ENCODE measurements around the gene LSM3. TPM values are rescaled to one million over a fixed set of nuclear protein-coding genes. Genes with fewer than 3 reads are reported as not detected.
A peak's percentile ranks its signal among the peaks of the same experiment; 100 is the strongest.

Gene LSM3
- 14.3 TPM for polyA plus RNA-seq (2013, experiment 1 of 2)
- 14.7 TPM for polyA plus RNA-seq (2013, experiment 2 of 2)

DNA sequence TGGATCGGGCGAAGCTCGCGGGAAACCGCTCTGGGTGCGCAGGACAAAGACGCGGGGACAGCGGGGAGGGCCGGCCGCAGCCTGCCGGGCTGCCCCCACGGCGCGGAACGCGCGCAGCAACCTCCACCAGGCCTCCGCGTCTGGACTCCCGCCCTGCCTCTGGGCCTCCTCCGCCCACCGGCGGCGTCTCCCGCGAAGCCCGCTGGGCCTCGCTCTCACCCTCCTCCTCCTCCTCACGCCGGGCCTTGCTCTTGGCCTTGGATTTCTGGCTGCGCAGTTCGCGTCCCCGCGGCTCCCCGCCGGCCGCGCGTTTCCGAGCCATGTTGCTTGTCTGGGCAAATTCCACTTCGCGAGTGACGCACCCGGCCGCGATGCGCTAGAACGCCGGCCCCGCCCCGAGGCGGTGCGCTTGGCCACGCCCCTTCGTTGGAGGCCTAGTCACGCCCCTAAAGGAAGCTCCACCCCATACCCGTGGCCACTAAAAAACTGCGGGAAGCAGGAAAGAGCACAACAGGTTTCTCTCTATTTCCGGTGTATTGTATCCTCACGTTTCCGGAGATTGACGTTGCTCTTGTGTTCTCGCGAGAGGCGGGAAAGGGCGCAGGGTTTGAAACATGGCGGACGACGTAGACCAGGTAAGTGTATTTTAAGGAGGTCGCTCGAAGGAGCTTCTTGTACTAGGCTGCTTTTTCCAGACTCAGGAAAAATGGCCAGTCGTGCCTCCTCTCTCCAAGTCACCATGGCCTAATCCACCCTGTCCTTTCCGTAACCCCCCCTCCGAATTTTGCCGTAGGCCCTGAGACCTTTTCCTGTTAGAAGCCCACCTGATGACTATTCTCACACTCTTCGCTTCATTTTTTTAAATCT lies at the start of gene LSM3, which contains the start of gene XPC:
TSS of gene LSM3 (plus strand) at position 571 of the 867 bp plus-strand sequence. CDS start at position 615, 44 bp downstream.
TSS of gene XPC (minus strand) at position 355 of the 867 bp plus-strand sequence. CDS start at position 322, 33 bp downstream.
- Histone ChIP-seq H3K18ac (ENCODE audit: low read depth in 1 of 2, low read length in 2 of 2) (peak within 1 kb of the TSS; percentile 97), H3K27ac (ENCODE audit: low read length, poor library complexity, severe bottlenecking) (peak within 1 kb of the TSS; percentile 87), H4K91ac (ENCODE audit: low read length) (peak within 1 kb of the TSS; percentile 99), H3K23ac (ENCODE audit: low read length in 2 of 2) (peak within 1 kb of the TSS in 1 of 2 experiments; percentile 75), H3K79me1 (replicated peaks; ENCODE audit: low read length, poor library complexity, severe bottlenecking) (peaks cover 19% of the 10 kb centered on the region), H3K14ac (ENCODE audit: low read length in 2 of 2) (peak within 1 kb of the TSS in 1 of 2 experiments; percentile 90), H3K4me3 (ENCODE audit: insufficient read depth in 1 of 2, low read depth in 1 of 2, low read length in 2 of 2) (peak within 1 kb of the TSS; percentile 86 to 95), H4K8ac (ENCODE audit: low read length) (peak within 1 kb of the TSS; percentile 97), H2BK5ac (ENCODE audit: low read depth, low read length, poor library complexity, severe bottlenecking) (peak within 1 kb of the TSS; percentile 97), H2AK5ac (ENCODE audit: low read length, severe bottlenecking) (peak within 1 kb of the TSS; percentile 44), H2BK120ac (ENCODE audit: low read depth, low read length) (peak within 1 kb of the TSS; percentile 75), H2AFZ (ENCODE audit: low read depth, low read length) (peak within 1 kb of the TSS; percentile 75), H2BK12ac (ENCODE audit: low read length in 2 of 2) (peak within 1 kb of the TSS in 1 of 2 experiments; percentile 79), H2BK15ac (ENCODE audit: low read depth, poor library complexity, severe bottlenecking) (peak within 1 kb of the TSS; percentile 100), H3K4me1 (ENCODE audit: control insufficient read depth, insufficient read depth, low read depth, low read length) (peaks cover 7% of the 10 kb centered on the region), H3K4me2 (ENCODE audit: low read length, poor library complexity, severe bottlenecking) (peak within 1 kb of the TSS; percentile 70), H3K27me3 (ENCODE audit: control insufficient read depth in 1 of 2, insufficient read depth in 1 of 2, low read length in 2 of 2) (no peaks in the 10 kb centered on the region), H3K4ac (ENCODE audit: low read depth in 1 of 2, low read length in 2 of 2) (peak within 1 kb of the TSS; percentile 79 to 93), H3K9me3 (ENCODE audit: control insufficient read depth, low read length) (no peaks in the 10 kb centered on the region), H3K36me3 (ENCODE audit: control insufficient read depth in 1 of 2, insufficient read depth in 2 of 2, low read depth in 1 of 2, low read length in 2 of 2) (peaks cover 0 to 31% of the 10 kb centered on the region in 2 experiments), H3K9ac (ENCODE audit: low read length) (peak within 1 kb of the TSS; percentile 100)
- under 1% methylated on average over 77 of the region's 78 CpGs for WGBS
- DNase-seq: peak; percentile 99

DNA sequence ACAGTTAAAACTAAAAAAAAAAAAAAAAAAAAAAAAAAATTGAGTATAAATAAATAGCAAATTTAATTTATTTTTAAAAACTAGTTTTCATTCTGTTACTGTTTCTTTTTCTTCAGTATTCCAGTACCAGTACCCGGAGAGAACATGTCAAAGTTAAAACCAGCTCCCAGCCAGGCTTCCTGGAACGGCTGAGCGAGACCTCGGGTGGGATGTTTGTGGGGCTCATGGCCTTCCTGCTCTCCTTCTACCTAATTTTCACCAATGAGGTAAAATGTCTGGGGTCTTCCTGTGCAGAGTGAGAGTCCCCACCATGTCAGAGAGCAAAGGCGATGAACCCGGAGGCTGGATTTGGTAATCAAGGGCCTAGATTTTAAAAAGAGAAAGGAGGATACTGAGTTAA lies 49.3 kb upstream of the LSM3 start:
- 100% methylated on average over 6 of the region's 6 CpGs for WGBS
- peak overlapping the region; percentile 13 for H2BK120ac ChIP-seq (ENCODE audit: low read depth, low read length)
- H3K9me3 ChIP-seq (ENCODE audit: control insufficient read depth, low read length): no peaks in the 10 kb centered on the region

DNA sequence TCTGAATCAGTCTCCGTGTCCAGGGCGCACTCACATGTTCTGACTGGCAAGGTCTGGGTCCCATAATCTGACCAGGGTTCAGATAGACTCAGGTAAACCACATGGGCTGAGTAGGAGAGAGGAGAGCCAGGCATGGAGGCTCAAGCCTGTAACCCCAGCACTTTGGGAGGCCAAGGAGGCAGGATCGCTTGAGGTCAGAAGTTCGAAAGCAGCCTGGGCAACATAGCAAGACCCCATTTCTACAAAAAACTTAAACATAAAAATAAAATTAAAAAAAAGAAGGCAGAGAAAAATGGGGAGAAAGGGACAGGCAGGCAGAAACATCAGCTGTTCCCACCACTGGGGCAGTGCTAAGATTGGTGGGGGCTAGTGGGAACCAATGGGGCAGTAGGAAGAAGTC lies 48.4 kb upstream of the LSM3 start:
- WGBS: 100% methylated on average over 2 of the region's 4 CpGs
- no peak overlapping the region for H3K9ac ChIP-seq (ENCODE audit: low read length)
- no peak overlapping the region for H4K91ac ChIP-seq (ENCODE audit: low read length)
- no peak overlapping the region for H2AK5ac ChIP-seq (ENCODE audit: low read length, severe bottlenecking)
- H3K4me2 ChIP-seq (ENCODE audit: low read length, poor library complexity, severe bottlenecking): no peak overlapping the region
- no peak overlapping the region for H3K4ac ChIP-seq (ENCODE audit: low read depth in 1 of 2, low read length in 2 of 2)
- no peak overlapping the region for H2BK5ac ChIP-seq (ENCODE audit: low read depth, low read length, poor library complexity, severe bottlenecking)
- H3K36me3 ChIP-seq (ENCODE audit: control insufficient read depth in 1 of 2, insufficient read depth in 2 of 2, low read depth in 1 of 2, low read length in 2 of 2): peaks cover 73 to 84% of the 10 kb centered on the region in 2 experiments
- no peak overlapping the region for H3K4me3 ChIP-seq (ENCODE audit: insufficient read depth in 1 of 2, low read depth in 1 of 2, low read length in 2 of 2)
- DNase-seq: no peak
- no peak overlapping the region for H2AFZ ChIP-seq (ENCODE audit: low read depth, low read length)
- no peak overlapping the region for H4K8ac ChIP-seq (ENCODE audit: low read length)
- H3K79me1 ChIP-seq (replicated peaks; ENCODE audit: low read length, poor library complexity, severe bottlenecking): peaks cover 56% of the 10 kb centered on the region
- H3K27ac ChIP-seq (ENCODE audit: low read length, poor library complexity, severe bottlenecking): no peak overlapping the region
- peaks cover 15% of the 10 kb centered on the region for H3K4me1 ChIP-seq (ENCODE audit: control insufficient read depth, insufficient read depth, low read depth, low read length)
- no peak overlapping the region for H3K18ac ChIP-seq (ENCODE audit: low read depth in 1 of 2, low read length in 2 of 2)
- H3K23ac ChIP-seq (ENCODE audit: low read length in 2 of 2): no peak overlapping the region
- H3K9me3 ChIP-seq (ENCODE audit: control insufficient read depth, low read length): no peaks in the 10 kb centered on the region
- H2BK12ac ChIP-seq (ENCODE audit: low read length in 2 of 2): no peak overlapping the region
- no peaks in the 10 kb centered on the region for H3K27me3 ChIP-seq (ENCODE audit: control insufficient read depth in 1 of 2, insufficient read depth in 1 of 2, low read length in 2 of 2)
- H2BK15ac ChIP-seq (ENCODE audit: low read depth, poor library complexity, severe bottlenecking): no peak overlapping the region
- H2BK120ac ChIP-seq (ENCODE audit: low read depth, low read length): no peak overlapping the region
- no peak overlapping the region for H3K14ac ChIP-seq (ENCODE audit: low read length in 2 of 2)

More for the DNA sequence above, 49.3 kb upstream of the LSM3 start:
- H3K23ac ChIP-seq (ENCODE audit: low read length in 2 of 2): no peak overlapping the region
- H3K27me3 ChIP-seq (ENCODE audit: control insufficient read depth in 1 of 2, insufficient read depth in 1 of 2, low read length in 2 of 2): no peaks in the 10 kb centered on the region
- H3K9ac ChIP-seq (ENCODE audit: low read length): no peak overlapping the region
- DNase-seq: no peak
- H3K27ac ChIP-seq (ENCODE audit: low read length, poor library complexity, severe bottlenecking): no peak overlapping the region
- H2AFZ ChIP-seq (ENCODE audit: low read depth, low read length): no peak overlapping the region
- peaks cover 54% of the 10 kb centered on the region for H3K79me1 ChIP-seq (replicated peaks; ENCODE audit: low read length, poor library complexity, severe bottlenecking)
- H3K4me1 ChIP-seq (ENCODE audit: control insufficient read depth, insufficient read depth, low read depth, low read length): peaks cover 15% of the 10 kb centered on the region
- H3K36me3 ChIP-seq (ENCODE audit: control insufficient read depth in 1 of 2, insufficient read depth in 2 of 2, low read depth in 1 of 2, low read length in 2 of 2): peaks cover 64 to 75% of the 10 kb centered on the region in 2 experiments
- no peak overlapping the region for H3K18ac ChIP-seq (ENCODE audit: low read depth in 1 of 2, low read length in 2 of 2)
- H3K4me3 ChIP-seq (ENCODE audit: insufficient read depth in 1 of 2, low read depth in 1 of 2, low read length in 2 of 2): no peak overlapping the region
- H2BK15ac ChIP-seq (ENCODE audit: low read depth, poor library complexity, severe bottlenecking): no peak overlapping the region
- no peak overlapping the region for H4K8ac ChIP-seq (ENCODE audit: low read length)
- H4K91ac ChIP-seq (ENCODE audit: low read length): no peak overlapping the region
- H2AK5ac ChIP-seq (ENCODE audit: low read length, severe bottlenecking): no peak overlapping the region
- H2BK12ac ChIP-seq (ENCODE audit: low read length in 2 of 2): no peak overlapping the region
- H2BK5ac ChIP-seq (ENCODE audit: low read depth, low read length, poor library complexity, severe bottlenecking): no peak overlapping the region
- H3K4me2 ChIP-seq (ENCODE audit: low read length, poor library complexity, severe bottlenecking): no peak overlapping the region
- H3K4ac ChIP-seq (ENCODE audit: low read depth in 1 of 2, low read length in 2 of 2): no peak overlapping the region
- no peak overlapping the region for H3K14ac ChIP-seq (ENCODE audit: low read length in 2 of 2)

DNA sequence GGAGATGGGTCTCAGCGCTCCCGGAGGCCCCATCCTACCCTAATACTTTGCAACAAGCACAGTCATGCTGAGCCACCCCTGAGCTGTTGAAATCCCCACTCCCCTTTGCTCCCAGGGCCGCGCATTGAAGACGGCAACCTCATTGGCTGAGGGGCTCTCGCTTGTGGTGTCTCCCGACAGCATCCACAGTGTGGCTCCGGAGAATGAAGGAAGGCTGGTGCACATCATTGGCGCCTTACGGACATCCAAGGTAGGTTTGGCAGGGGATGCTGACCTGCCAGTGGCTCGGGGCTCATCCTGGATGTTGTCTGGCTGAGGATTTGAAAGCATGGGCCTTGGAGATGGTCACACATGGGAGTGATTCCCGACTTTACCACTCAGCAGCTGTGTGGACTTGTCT lies 47.9 kb upstream of the LSM3 start:
- Histone ChIP-seq H2BK12ac (ENCODE audit: low read length in 2 of 2) (no peak overlapping the region), H4K91ac (ENCODE audit: low read length) (no peak overlapping the region), H3K79me1 (replicated peaks; ENCODE audit: low read length, poor library complexity, severe bottlenecking) (peaks cover 59% of the 10 kb centered on the region), H3K36me3 (ENCODE audit: control insufficient read depth in 1 of 2, insufficient read depth in 2 of 2, low read depth in 1 of 2, low read length in 2 of 2) (peaks cover 78 to 89% of the 10 kb centered on the region in 2 experiments), H3K4me2 (ENCODE audit: low read length, poor library complexity, severe bottlenecking) (no peak overlapping the region), H3K4me3 (ENCODE audit: insufficient read depth in 1 of 2, low read depth in 1 of 2, low read length in 2 of 2) (no peak overlapping the region), H2BK15ac (ENCODE audit: low read depth, poor library complexity, severe bottlenecking) (no peak overlapping the region), H3K9me3 (ENCODE audit: control insufficient read depth, low read length) (no peaks in the 10 kb centered on the region), H4K8ac (ENCODE audit: low read length) (no peak overlapping the region), H2AK5ac (ENCODE audit: low read length, severe bottlenecking) (no peak overlapping the region), H3K9ac (ENCODE audit: low read length) (no peak overlapping the region), H2AFZ (ENCODE audit: low read depth, low read length) (no peak overlapping the region), H3K14ac (ENCODE audit: low read length in 2 of 2) (no peak overlapping the region), H3K27ac (ENCODE audit: low read length, poor library complexity, severe bottlenecking) (no peak overlapping the region), H3K23ac (ENCODE audit: low read length in 2 of 2) (no peak overlapping the region), H3K18ac (ENCODE audit: low read depth in 1 of 2, low read length in 2 of 2) (no peak overlapping the region), H2BK120ac (ENCODE audit: low read depth, low read length) (no peak overlapping the region), H3K27me3 (ENCODE audit: control insufficient read depth in 1 of 2, insufficient read depth in 1 of 2, low read length in 2 of 2) (no peaks in the 10 kb centered on the region), H2BK5ac (ENCODE audit: low read depth, low read length, poor library complexity, severe bottlenecking) (no peak overlapping the region), H3K4me1 (ENCODE audit: control insufficient read depth, insufficient read depth, low read depth, low read length) (peaks cover 15% of the 10 kb centered on the region), H3K4ac (ENCODE audit: low read depth in 1 of 2, low read length in 2 of 2) (no peak overlapping the region)
- DNase-seq: no peak
- WGBS: 96% methylated on average over 12 of the region's 12 CpGs
